HepG2 (cell line): ENCODE results near the gene TTC24. TPM values are rescaled to one million over a fixed set of nuclear protein-coding genes. Genes with fewer than 3 reads are reported as not detected.
A peak's percentile ranks its signal among the peaks of the same experiment; 100 is the strongest.

Experiments
- ATAC-seq: fragments of 200-7000 bp; cut with Tn5 transposase; 3 replicates; pipeline ENCODE4 v1.9.1; 2020; ENCODE audit warnings: mild to moderate bottlenecking, moderate library complexity
- BruUV-seq: library from RNA; stranded (reverse); fragments of 400-500 nt; replicated peaks from 2 replicates; lab custom pipeline; 2021; lab: Mats Ljungman, UMichigan
- CTCF ChIA-PET: fragments of 300-600 bp; formaldehyde crosslinking; extraction: SDS; loops from one replicate; lab custom pipeline; 2021; ENCODE audit warnings: low total read pairs, inconsistent platforms, low intra/inter-chr PET ratio; lab: Yijun Ruan, JAX
- POLR2A ChIA-PET: fragments of 350-600 bp; sonication (Branson Sonifier 250); formaldehyde crosslinking; loops from one replicate; lab custom pipeline; 2020; ENCODE audit warnings: antibody characterized with exemption, inconsistent platforms; lab: Yijun Ruan, JAX
- DNase-seq: peaks from one replicate; pipeline ENCODE4 v3.0.0-alpha.2; 2015; ENCODE audit warnings: low spot score
- FAIRE-seq: peaks from 3 replicates; lab custom pipeline; 2011; peaks lifted over from hg19 to GRCh38; lab: Jason Lieb, UNC
- H2AFZ ChIP-seq: one replicate; pipeline ENCODE4 v1.6.1; 2011; ENCODE audit warnings: low read length, inconsistent platforms
- H3K27ac ChIP-seq: fragments of 300-600 bp; 3 replicates; pipeline ENCODE4 v1.8.0; 2011; ENCODE audit warnings: mixed run types, mild to moderate bottlenecking, mixed read lengths, low read length, inconsistent platforms; ENCODE audit not compliant: insufficient read depth; ENCODE audit errors: extremely low read length
- H3K27me3 ChIP-seq, 2 experiments: fragments of 200-600 bp in 1 of 2; 2 replicates in 1 of 2; 3 replicates in 1 of 2; pipeline versions ENCODE4 v1.6.0 to v1.8.0; 2011; ENCODE audit warnings: low read length in 2 of 2, mild to moderate bottlenecking in 2 of 2, moderate library complexity in 2 of 2, inconsistent platforms in 1 of 2; ENCODE audit not compliant: insufficient read depth in 2 of 2, control insufficient read depth in 1 of 2
- H3K36me3 ChIP-seq, 2 experiments: fragments of 200-600 bp in 1 of 2; replicated peaks in 1 of 2; 2 replicates in 1 of 2; 3 replicates in 1 of 2; pipeline versions ENCODE4 v1.5.1 to v1.8.0; 2011; ENCODE audit warnings: low read length in 2 of 2, inconsistent platforms in 1 of 2; ENCODE audit not compliant: insufficient read depth in 2 of 2, control insufficient read depth in 1 of 2
- H3K4me1 ChIP-seq: 2 replicates; pipeline ENCODE4 v1.5.1; 2012; ENCODE audit warnings: low read length, inconsistent platforms; ENCODE audit not compliant: insufficient read depth
- H3K4me2 ChIP-seq: 2 replicates; pipeline ENCODE4 v1.6.0; 2011; ENCODE audit warnings: low read depth, low read length, inconsistent platforms
- H3K4me3 ChIP-seq, 3 experiments: fragments of 200-600 bp in 1 of 3; sonication (generic), shearing (Covaris generic) in 1 of 3; replicated peaks in 1 of 3; 2 replicates each; pipeline ENCODE4 v1.5.1; 2011 to 2016; ENCODE audit warnings: low read length in 3 of 3, inconsistent platforms in 2 of 3, low read depth in 2 of 3, mild to moderate bottlenecking in 2 of 3, control low read depth in 1 of 3, mixed read lengths in 1 of 3; ENCODE audit not compliant: insufficient read depth in 1 of 3
- H3K79me2 ChIP-seq: one replicate; pipeline ENCODE4 v1.6.1; 2011; ENCODE audit warnings: low read length, inconsistent platforms; ENCODE audit not compliant: insufficient read depth
- H3K9ac ChIP-seq: 2 replicates; pipeline ENCODE4 v1.6.0; 2011; ENCODE audit warnings: mild to moderate bottlenecking, low read depth, low read length, inconsistent platforms; ENCODE audit not compliant: insufficient read depth
- H3K9me3 ChIP-seq: 2 replicates; pipeline ENCODE4 v1.5.1; 2012; ENCODE audit warnings: mild to moderate bottlenecking, low read length
- H4K20me1 ChIP-seq: 2 replicates; pipeline ENCODE4 v1.6.0; 2011; ENCODE audit warnings: inconsistent platforms, mild to moderate bottlenecking, low read length, moderate library complexity; ENCODE audit not compliant: insufficient read depth
- ADNP ChIP-seq: sonication (generic); formaldehyde crosslinking; IDR thresholded peaks from 2 replicates; pipeline ENCODE4 v1.4.0; 2020; ENCODE audit warnings: missing genetic modification reagents
- AGO1 ChIP-seq: fragments of 200-400 bp; formaldehyde crosslinking; IDR thresholded peaks from 2 replicates; pipeline ENCODE4 v1.6.1; 2017; ENCODE audit warnings: mild to moderate bottlenecking, low read depth, low read length, moderate library complexity; ENCODE audit not compliant: poor library complexity, severe bottlenecking
- ATF7 ChIP-seq, 2 experiments: fragments of 450-650 bp in 1 of 2; sonication (generic) in 1 of 2; formaldehyde crosslinking in 1 of 2; IDR thresholded peaks; 2 replicates each; pipeline versions ENCODE4 v1.4.0 to v1.6.1; 2016 to 2020; ENCODE audit warnings: antibody characterized with exemption in 1 of 2, mild to moderate bottlenecking in 1 of 2, missing genetic modification reagents in 1 of 2
- PLSCR1 ChIP-seq: sonication (generic); formaldehyde crosslinking; IDR thresholded peaks from 2 replicates; pipeline ENCODE4 v1.5.0; 2020; ENCODE audit warnings: missing genetic modification reagents, mild to moderate bottlenecking, borderline replicate concordance
- RBAK ChIP-seq: sonication (generic); formaldehyde crosslinking; IDR thresholded peaks from 2 replicates; pipeline ENCODE4 v1.5.1; 2020; ENCODE audit warnings: mild to moderate bottlenecking, missing genetic modification reagents
- SALL2 ChIP-seq: sonication (generic); formaldehyde crosslinking; IDR thresholded peaks from 2 replicates; pipeline ENCODE4 v1.8.1; 2023; ENCODE audit warnings: mild to moderate bottlenecking, missing genetic modification reagents, inconsistent platforms
- SMARCE1 ChIP-seq: fragments of 450-650 bp; IDR thresholded peaks from 2 replicates; pipeline ENCODE4 v1.6.1; 2017; ENCODE audit warnings: borderline replicate concordance
- ZNF629 ChIP-seq: sonication (generic); formaldehyde crosslinking; conservative IDR thresholded peaks from 2 replicates; pipeline ENCODE4 v1.5.0; 2020; ENCODE audit warnings: missing genetic modification reagents
- ZNF782 ChIP-seq: sonication (generic); formaldehyde crosslinking; IDR thresholded peaks from 2 replicates; pipeline ENCODE4 v1.4.0; 2020; ENCODE audit warnings: missing genetic modification reagents, mild to moderate bottlenecking, borderline replicate concordance
- ZXDC ChIP-seq: sonication (generic); formaldehyde crosslinking; IDR thresholded peaks from 2 replicates; pipeline ENCODE4 v1.5.0; 2020; ENCODE audit warnings: mild to moderate bottlenecking, missing genetic modification reagents
- WGBS: methylation state at CpG from one replicate; pipeline ENCODE4 v1.1.6; 2017; ENCODE audit warnings: low lambda C conversion rate; 5-methylcytosine and 5-hydroxymethylcytosine counted together
- in situ Hi-C: cut with HindIII; loops from 2 replicates; pipeline ENCODE4 v1.10.0; 2017; ENCODE audit warnings: low pct_unique_long_range_greater_than_20kb; ENCODE audit not compliant: extremely low pct_ligation_motif_present
- intact Hi-C: fragments of 100-400 bp; cut with micrococcal nuclease; formaldehyde crosslinking; loops from one replicate; pipeline ENCODE4 v1.10.0; 2022; ENCODE audit not compliant: unreplicated experiment
- polyA plus RNA-seq, 8 experiments: library from polyadenylated mRNA; depleted of rRNA in 3 of 8; stranded (reverse) in 7 of 8; unstranded in 1 of 8; fragments of >200 nt; fragmentation: Illumina TruSeq in 4 of 8; extraction: Trizol in 4 of 8; gene quantifications; 2 replicates each; pipeline versions ENCODE4 v1.2.1 to v1.2.3, GENCODE V29; 2011 to 2016; ENCODE audit warnings: low read depth in 4 of 8, missing spikeins in 1 of 8, mixed read lengths in 1 of 8; ENCODE audit not compliant: insufficient read depth in 1 of 8
- total RNA-seq, 5 experiments: library from RNA; depleted of rRNA; stranded (reverse); fragments of >200 nt; fragmentation: Illumina TruSeq; extraction: Trizol; gene quantifications; 2 replicates each; pipeline ENCODE4 v1.2.3, GENCODE V29; 2016; ENCODE audit warnings: low read depth in 1 of 5

Gene TTC24
- total and polyA plus RNA-seq, 2 of the 13 experiments (the other 11 are each of a cell fraction or from before 2014, with no cell fraction given) = 0.13 to 0.18 TPM

- Histone ChIP-seq H3K4me2 (peak overlapping the region; percentile 89), H3K79me2 (peaks cover 4% of the 10 kb centered on the region), H3K9me3 (no peaks in the 10 kb centered on the region), H3K36me3 (peaks cover 2 to 12% of the 10 kb centered on the region in 2 experiments; a peak in 3 of 5 replicates), H2AFZ (no peak overlapping the region), H3K4me1 (peaks cover 24% of the 10 kb centered on the region), H4K20me1 (no peaks in the 10 kb centered on the region), H3K27ac (no peak overlapping the region), H3K27me3 (peaks cover 0 to 12% of the 10 kb centered on the region in 2 experiments; a peak in 1 of 5 replicates), H3K9ac (peak overlapping the region; percentile 70), H3K4me3 (peak overlapping the region; percentile 85 to 95 (median 89))
- CTCF ChIA-PET = no interaction called here
- DNase-seq (no peak), FAIRE-seq (peak; percentile 44), ATAC-seq (no peak)
- intact Hi-C loops = no loop called here
- WGBS = 12% methylated on average over 4 of the region's 4 CpGs
- TF ChIP-seq ATF7 (IDR thresholded peaks at IDR 0.05) = peak; percentile 74
- no peak for TF ChIP-seq ATF7 (CRISPR knock-in tag; IDR thresholded peaks at IDR 0.05)
- no peak for TF ChIP-seq PLSCR1 (CRISPR knock-in tag)
- TF ChIP-seq, all 625 proteins: peak for 1
- POLR2A ChIA-PET = no interaction called here
- in situ Hi-C loops = no loop called here
- no TSS peak for BruUV-seq
These were observed 8.2 kb upstream of the TTC24 start for GRCh38 chr1:156571261-156571852.

- peak within 1 kb of the TSS; percentile 21 for H3K27ac ChIP-seq
- DNase-seq = peak; percentile 75
- TF ChIP-seq SMARCE1 (no peak), ZNF629 (CRISPR knock-in tag) (no peak), ZXDC (no peak), SALL2 (no peak), RBAK (CRISPR knock-in tag) (no peak), ZNF782 (CRISPR knock-in tag) (no peak), AGO1 (no peak), ADNP (CRISPR knock-in tag) (no peak)
These were observed 7.4 kb upstream of the TTC24 start, which contains the start of gene IQGAP3 for GRCh38 chr1:156571919-156572662. Gene IQGAP3 (minus strand): TSS chr1:156572565. CDS start chr1:156572529, 36 bp downstream.

More at GRCh38 chr1:156571919-156572662, 7.4 kb upstream of the TTC24 start, which contains the start of gene IQGAP3:
- peak within 1 kb of the TSS; percentile 9 for H2AFZ ChIP-seq
- peak; percentile 100 for ATAC-seq
- peak within 1 kb of the TSS; percentile 70 for H3K9ac ChIP-seq
- in situ Hi-C loops (no loop called here), intact Hi-C loops (loop anchor here (1.0 kb wide), 1 partner anchor 21 kb away; no protein-coding TSS in a partner anchor)
- H3K9me3 ChIP-seq = no peaks in the 10 kb centered on the region
- peaks cover 1 to 12% of the 10 kb centered on the region in 2 experiments; a peak in 3 of 5 replicates for H3K36me3 ChIP-seq
- POLR2A ChIA-PET = no interaction called here
- FAIRE-seq = peak; percentile 18
- peak within 1 kb of the TSS; percentile 89 for H3K4me2 ChIP-seq
- peaks cover 24% of the 10 kb centered on the region for H3K4me1 ChIP-seq
- H4K20me1 ChIP-seq = no peaks in the 10 kb centered on the region
- peak within 1 kb of the TSS; percentile 85 to 95 (median 89) for H3K4me3 ChIP-seq
- WGBS = 1% methylated on average over 19 of the region's 38 CpGs
- peaks cover 4% of the 10 kb centered on the region for H3K79me2 ChIP-seq
- BruUV-seq = TSS peak; percentile 90
- CTCF ChIA-PET = no interaction called here
- H3K27me3 ChIP-seq = peaks cover 0 to 12% of the 10 kb centered on the region in 2 experiments; a peak in 1 of 5 replicates
